Measurements from ENCODE around the gene OSBPL2.
A peak's percentile ranks its signal among the peaks of the same experiment; 100 is the strongest.

The OSBPL2 gene

GRCh38 chr20:62329389-62330377, 91.4 kb downstream of the OSBPL2 start:
- no peak for DNase-seq

- DNase-seq = no peak
Measured at GRCh38 chr20:62330576-62331317, 92.4 kb downstream of the OSBPL2 start.

GRCh38 chr20:62331347-62331746, 93.0 kb downstream of the OSBPL2 start:
- DNase-seq = no peak

- no peak for DNase-seq
Measured at GRCh38 chr20:62332421-62332820, 94.1 kb downstream of the OSBPL2 start.

- no peak for DNase-seq
Measured at GRCh38 chr20:62332989-62333819, 94.9 kb downstream of the OSBPL2 start.

- DNase-seq = no peak
Measured at GRCh38 chr20:62333820-62334595, 95.7 kb downstream of the OSBPL2 start.

GRCh38 chr20:62334881-62335280, 96.6 kb downstream of the OSBPL2 start:
- no peak for DNase-seq

- DNase-seq = no peak
Measured at GRCh38 chr20:62335532-62335931, 97.2 kb downstream of the OSBPL2 start.

GRCh38 chr20:62336329-62336728, 98.0 kb downstream of the OSBPL2 start:
- peak in 1 of 3 experiments; percentile 36 for DNase-seq

GRCh38 chr20:62336775-62337557, 98.6 kb downstream of the OSBPL2 start:
- DNase-seq = no peak

GRCh38 chr20:62337558-62338293, 99.4 kb downstream of the OSBPL2 start:
- peak in 2 of 3 experiments; percentile 55 to 74 for DNase-seq

- DNase-seq = no peak
Measured at GRCh38 chr20:62338294-62338620, 99.9 kb downstream of the OSBPL2 start.

GRCh38 chr20:62339647-62340062, 101.3 kb downstream of the OSBPL2 start:
- no peak for DNase-seq

- DNase-seq = peak in 1 of 3 experiments; percentile 33
Measured at GRCh38 chr20:62342910-62343309, 104.6 kb downstream of the OSBPL2 start.

- no peak for DNase-seq
Measured at GRCh38 chr20:62344092-62344491, 105.8 kb downstream of the OSBPL2 start.

GRCh38 chr20:62344782-62345181, 106.5 kb downstream of the OSBPL2 start:
- DNase-seq = no peak

Data from NCI-H1417 (cell line).